PC-9 (cell line): ENCODE results near the gene SEC62. TPM values are rescaled to one million over a fixed set of nuclear protein-coding genes. Genes with fewer than 3 reads are reported as not detected.
A peak's percentile ranks its signal among the peaks of the same experiment; 100 is the strongest.
"Not testable (repeated sequence)": the region's sequence is repeated elsewhere in the genome, so short reads cannot be mapped to it uniquely, and the experiment has no call there.

Experiments used
- BruUV-seq: library from RNA; stranded (reverse); fragments of 400-500 nt; replicated peaks from 2 replicates; lab custom pipeline; 2021; lab: Mats Ljungman, UMichigan
- CTCF ChIA-PET: fragments of 300-600 bp; sonication (Branson Sonifier 250); formaldehyde crosslinking; loops from one replicate; lab custom pipeline; 2022; ENCODE audit warnings: antibody characterized with exemption; lab: Charles Lee
- POLR2A ChIA-PET: fragments of 300-600 bp; sonication (Branson Sonifier 250); formaldehyde crosslinking; loops from one replicate; lab custom pipeline; 2022; ENCODE audit warnings: antibody characterized with exemption; ENCODE audit not compliant: unreplicated experiment; lab: Charles Lee
- DNase-seq, 2 experiments: peaks; one replicate each; pipeline versions ENCODE4 v3.0.0 to v3.0.0-alpha.2; 2015 to 2022; ENCODE audit warnings: mixed read lengths in 1 of 2
- H2AFZ ChIP-seq: fragments of 200-600 bp; sonication (generic); 2 replicates; pipeline ENCODE4 v1.8.1; 2017; ENCODE audit warnings: antibody characterized with exemption
- H3F3A ChIP-seq: fragments of 200-600 bp; sonication (generic); 2 replicates; pipeline ENCODE4 v1.8.1; 2017; ENCODE audit warnings: antibody characterized with exemption, mild to moderate bottlenecking, low read depth; ENCODE audit not compliant: insufficient read depth
- H3K27ac ChIP-seq: fragments of 200-600 bp; sonication (generic); 2 replicates; pipeline ENCODE4 v1.6.1; 2016; ENCODE audit warnings: mixed run types
- H3K27me3 ChIP-seq: fragments of 200-600 bp; sonication (generic); 2 replicates; pipeline ENCODE4 v1.6.1; 2016; ENCODE audit warnings: low read depth, mixed run types; ENCODE audit not compliant: insufficient read depth
- H3K36me3 ChIP-seq: fragments of 200-600 bp; sonication (generic); 2 replicates; pipeline ENCODE4 v1.6.1; 2016; ENCODE audit warnings: low read depth, mixed run types
- H3K4me1 ChIP-seq: fragments of 200-600 bp; sonication (generic); replicated peaks from 2 replicates; pipeline ENCODE4 v1.6.1; 2016; ENCODE audit warnings: mixed run types; ENCODE audit not compliant: insufficient read depth
- H3K4me2 ChIP-seq: fragments of 200-600 bp; sonication (generic); 2 replicates; pipeline ENCODE4 v1.6.1; 2017; ENCODE audit warnings: mixed run types
- H3K4me3 ChIP-seq: fragments of 200-600 bp; sonication (generic); 2 replicates; pipeline ENCODE4 v1.6.1; 2016; ENCODE audit warnings: mixed run types
- H3K79me2 ChIP-seq: fragments of 200-600 bp; sonication (generic); 2 replicates; pipeline ENCODE4 v1.6.1; 2017; ENCODE audit warnings: low read depth, mixed run types
- H3K9me2 ChIP-seq: fragments of 200-600 bp; sonication (generic); 2 replicates; pipeline ENCODE4 v1.8.1; 2017; ENCODE audit warnings: mild to moderate bottlenecking; ENCODE audit not compliant: insufficient read depth
- H3K9me3 ChIP-seq: fragments of 200-600 bp; sonication (generic); 2 replicates; pipeline ENCODE4 v1.8.1; 2016; ENCODE audit warnings: low read depth; ENCODE audit not compliant: insufficient read depth
- H4K20me1 ChIP-seq: fragments of 200-600 bp; sonication (generic); 2 replicates; pipeline ENCODE4 v1.8.1; 2017; ENCODE audit not compliant: insufficient read depth
- EZH2 ChIP-seq: fragments of 200-600 bp; sonication (generic); IDR thresholded peaks from 2 replicates; pipeline ENCODE4 v1.8.0; 2017; ENCODE audit warnings: antibody characterized with exemption, low read depth
- intact Hi-C: fragments of 100-400 bp; cut with micrococcal nuclease; formaldehyde crosslinking; loops from one replicate; pipeline ENCODE4 v1.10.0; 2022; ENCODE audit not compliant: unreplicated experiment
- total RNA-seq: library from RNA; stranded (reverse); gene quantifications from 2 replicates; pipeline ENCODE4 v1.2.3, GENCODE V29; 2021
- TF ChIP-seq, protein P1 (sequence below): fragments of 200-600 bp; sonication (generic); conservative IDR thresholded peaks from 2 replicates; pipeline ENCODE4 v1.6.1; 2017; ENCODE audit warnings: mixed run types, antibody characterized with exemption, mild to moderate bottlenecking, moderate library complexity

Gene SEC62
- total RNA-seq, 1 experiment from 2014 or later = 99.6 TPM

DNA sequence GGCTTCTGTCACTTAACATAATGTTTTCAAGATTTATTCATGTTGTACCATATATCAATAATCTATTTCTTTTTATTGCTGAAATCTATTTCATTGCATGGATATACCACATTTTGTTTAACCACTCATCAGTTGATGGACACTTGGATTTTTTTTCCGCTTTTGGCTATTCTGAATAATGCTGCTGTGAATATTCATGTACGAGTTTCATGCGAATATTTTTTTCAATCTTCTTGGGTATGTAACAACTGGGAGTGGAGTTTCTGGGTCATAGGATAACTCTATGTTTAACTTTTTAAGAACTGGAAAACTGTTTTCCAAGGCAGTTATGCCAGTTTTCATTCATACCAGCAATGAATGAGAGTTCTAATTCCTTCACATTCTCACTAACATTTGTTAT lies 49.5 kb downstream of the SEC62 start:
- no peak for DNase-seq
- ChIA-PET POLR2A (no interaction called here), CTCF (no interaction called here)
- Histone ChIP-seq H3K4me1 (no peaks in the 10 kb centered on the region), H2AFZ (no peak overlapping the region), H3F3A (no peaks in the 10 kb centered on the region), H3K4me3 (no peak overlapping the region), H3K9me3 (no peaks in the 10 kb centered on the region), H3K27ac (no peak overlapping the region), H3K9me2 (no peaks in the 10 kb centered on the region), H3K79me2 (no peaks in the 10 kb centered on the region), H3K27me3 (no peaks in the 10 kb centered on the region), H3K4me2 (no peak overlapping the region), H4K20me1 (no peaks in the 10 kb centered on the region), H3K36me3 (no peaks in the 10 kb centered on the region)
- TF ChIP-seq, protein P1, sequence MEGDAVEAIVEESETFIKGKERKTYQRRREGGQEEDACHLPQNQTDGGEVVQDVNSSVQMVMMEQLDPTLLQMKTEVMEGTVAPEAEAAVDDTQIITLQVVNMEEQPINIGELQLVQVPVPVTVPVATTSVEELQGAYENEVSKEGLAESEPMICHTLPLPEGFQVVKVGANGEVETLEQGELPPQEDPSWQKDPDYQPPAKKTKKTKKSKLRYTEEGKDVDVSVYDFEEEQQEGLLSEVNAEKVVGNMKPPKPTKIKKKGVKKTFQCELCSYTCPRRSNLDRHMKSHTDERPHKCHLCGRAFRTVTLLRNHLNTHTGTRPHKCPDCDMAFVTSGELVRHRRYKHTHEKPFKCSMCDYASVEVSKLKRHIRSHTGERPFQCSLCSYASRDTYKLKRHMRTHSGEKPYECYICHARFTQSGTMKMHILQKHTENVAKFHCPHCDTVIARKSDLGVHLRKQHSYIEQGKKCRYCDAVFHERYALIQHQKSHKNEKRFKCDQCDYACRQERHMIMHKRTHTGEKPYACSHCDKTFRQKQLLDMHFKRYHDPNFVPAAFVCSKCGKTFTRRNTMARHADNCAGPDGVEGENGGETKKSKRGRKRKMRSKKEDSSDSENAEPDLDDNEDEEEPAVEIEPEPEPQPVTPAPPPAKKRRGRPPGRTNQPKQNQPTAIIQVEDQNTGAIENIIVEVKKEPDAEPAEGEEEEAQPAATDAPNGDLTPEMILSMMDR = no peak
- TF ChIP-seq EZH2 = no peak
- BruUV-seq = no TSS peak
- intact Hi-C loops = no loop called here

DNA sequence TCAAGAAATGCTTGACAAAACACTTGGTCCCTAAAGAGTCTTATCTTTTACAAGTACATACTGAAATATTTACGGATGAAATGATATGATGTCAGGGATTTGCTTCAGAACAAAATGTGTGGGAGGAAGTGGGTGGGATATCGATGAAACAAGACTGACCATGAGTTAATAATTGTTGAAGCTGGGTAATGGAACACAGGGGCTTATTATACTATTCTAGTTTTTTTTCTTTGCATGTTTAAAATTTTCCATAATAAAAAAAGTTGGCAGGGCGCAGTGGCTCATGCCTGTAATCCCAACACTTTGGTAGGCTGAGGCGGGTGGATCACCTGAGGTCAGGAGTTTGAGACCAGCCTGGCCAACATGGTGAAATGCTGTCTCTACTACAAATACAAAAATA lies 52.7 kb downstream of the SEC62 start:
- H3K9me2 ChIP-seq, H3K4me2 ChIP-seq, BruUV-seq, H3K4me3 ChIP-seq, H3K4me1 ChIP-seq, H3K79me2 ChIP-seq, H3K27ac ChIP-seq, H3F3A ChIP-seq, intact Hi-C loops, H4K20me1 ChIP-seq, H3K36me3 ChIP-seq, H3K9me3 ChIP-seq, H3K27me3 ChIP-seq, POLR2A ChIA-PET, DNase-seq, H2AFZ ChIP-seq: not testable (repeated sequence)
- CTCF ChIA-PET = interaction anchor here (0.6 kb wide), 1 partner anchor 131 kb away, joined by 3 read pairs; no protein-coding TSS in a partner anchor

DNA sequence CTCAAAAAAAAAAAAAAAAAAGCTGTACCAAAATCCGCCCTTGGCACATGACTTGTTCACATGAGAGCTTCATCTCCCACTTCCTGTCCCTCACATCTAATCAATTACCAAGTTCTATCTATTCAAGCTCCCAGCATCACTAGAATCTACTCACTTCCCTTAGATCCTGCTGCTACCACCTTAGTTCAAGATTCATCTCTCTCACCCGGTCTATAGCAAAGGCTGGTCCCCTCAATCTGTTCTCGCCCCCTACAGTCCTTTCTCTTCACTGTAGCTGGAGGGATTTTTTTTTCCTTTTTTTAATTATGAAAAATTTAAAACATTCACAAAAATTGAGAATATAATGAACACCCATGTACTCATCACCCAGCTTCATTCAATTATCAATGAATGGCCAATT lies 54.5 kb downstream of the SEC62 start:
- ChIA-PET POLR2A (no interaction called here), CTCF (no interaction called here)
- Histone ChIP-seq H3K79me2 (no peaks in the 10 kb centered on the region), H3K27ac (no peak overlapping the region), H3K4me3 (no peak overlapping the region), H3K4me1 (no peaks in the 10 kb centered on the region), H3K27me3 (no peaks in the 10 kb centered on the region), H3K9me3 (no peaks in the 10 kb centered on the region), H3K36me3 (no peaks in the 10 kb centered on the region), H3K4me2 (no peak overlapping the region), H4K20me1 (no peaks in the 10 kb centered on the region), H3F3A (no peaks in the 10 kb centered on the region), H2AFZ (no peak overlapping the region), H3K9me2 (no peaks in the 10 kb centered on the region)
- TF ChIP-seq, protein P1 = 0 out of 2 replicates have a peak, but pooled peaks have one; percentile 23
- TF ChIP-seq EZH2 = no peak
- intact Hi-C loops = no loop called here
- DNase-seq = no peak
- BruUV-seq = no TSS peak

DNA sequence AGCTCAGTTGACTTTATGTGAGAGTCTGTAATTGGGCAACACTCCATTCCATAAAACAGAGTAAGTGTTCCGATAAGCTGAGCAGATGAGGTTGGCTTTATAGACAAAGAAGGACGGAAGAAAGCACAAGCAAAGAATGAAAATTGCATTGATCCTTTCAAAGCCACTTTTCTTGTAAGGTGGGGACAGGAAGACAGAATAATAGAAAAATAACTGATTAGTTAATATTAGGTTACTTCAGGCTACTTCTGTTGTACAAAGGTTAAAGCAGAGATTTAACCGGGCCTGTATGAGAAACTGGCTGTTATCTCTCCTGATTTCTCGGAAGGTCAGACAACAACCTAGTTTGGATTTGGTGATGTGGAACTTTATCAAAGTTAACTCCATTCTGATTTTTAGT lies 55.7 kb downstream of the SEC62 start:
- Histone ChIP-seq H3K9me3 (no peaks in the 10 kb centered on the region), H3F3A (no peaks in the 10 kb centered on the region), H3K4me3 (no peak overlapping the region), H3K4me1 (no peaks in the 10 kb centered on the region), H3K27me3 (no peaks in the 10 kb centered on the region), H3K4me2 (no peak overlapping the region), H3K36me3 (no peaks in the 10 kb centered on the region), H3K79me2 (no peaks in the 10 kb centered on the region), H4K20me1 (no peaks in the 10 kb centered on the region), H3K27ac (no peak overlapping the region), H3K9me2 (no peaks in the 10 kb centered on the region), H2AFZ (no peak overlapping the region)
- CTCF ChIA-PET = no interaction called here
- POLR2A ChIA-PET = interaction anchor here (0.5 kb wide), 1 partner anchor 1484 kb away, joined by 3 read pairs; no protein-coding TSS in a partner anchor
- TF ChIP-seq, protein P1 = no peak
- no peak for TF ChIP-seq EZH2
- no peak for DNase-seq
- intact Hi-C loops = no loop called here
- BruUV-seq = no TSS peak
